GM04503 (cell line): ENCODE data around the gene FBXO7.
"Not testable (repeated sequence)": the region's sequence is repeated elsewhere in the genome, so short reads cannot be mapped to it uniquely, and the experiment has no call there.

ENCODE experiments used
- DNase-seq: peaks from one replicate; pipeline ENCODE4 v3.0.0-alpha.2; 2012; ENCODE audit warnings: low read depth

Gene FBXO7

DNA sequence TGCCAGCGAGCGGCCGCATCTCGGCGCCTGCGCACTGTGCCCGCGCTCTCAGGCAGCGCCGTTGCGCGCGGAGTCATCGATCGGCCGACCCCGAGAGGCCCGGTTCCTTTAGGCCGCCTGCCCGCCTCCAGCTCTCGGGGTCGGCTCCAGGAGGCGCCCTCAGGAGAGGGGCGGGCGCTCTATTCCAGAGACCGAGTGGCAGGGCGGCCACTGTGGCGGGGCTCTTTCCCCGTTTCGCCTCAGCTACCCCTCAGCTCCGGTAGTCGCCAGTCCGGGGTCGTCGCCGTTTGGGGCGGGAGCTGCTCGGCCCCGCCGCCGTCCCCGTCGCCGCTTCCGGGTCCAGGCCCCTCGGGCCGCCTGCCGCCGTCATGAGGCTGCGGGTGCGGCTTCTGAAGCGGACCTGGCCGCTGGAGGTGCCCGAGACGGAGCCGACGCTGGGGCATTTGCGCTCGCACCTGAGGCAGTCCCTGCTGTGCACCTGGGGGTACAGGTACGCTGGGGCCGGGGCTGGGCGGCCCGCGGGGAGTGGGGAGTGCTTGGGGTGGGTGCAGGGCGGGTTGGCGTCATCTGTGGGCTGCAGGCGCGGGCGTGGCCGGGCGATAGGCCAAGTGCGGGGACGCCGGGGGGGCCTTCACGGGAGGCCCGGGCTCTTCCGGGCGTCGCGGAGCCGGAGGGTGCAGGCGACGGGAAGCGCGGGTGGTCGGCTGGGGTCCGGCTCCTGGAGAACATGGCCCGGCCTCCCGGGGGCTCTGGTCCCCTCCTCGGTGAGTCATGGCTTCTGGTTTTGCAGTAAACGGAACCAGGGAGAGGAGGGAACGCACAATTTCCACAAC, at the start of gene FBXO7:
TSS of gene FBXO7 (plus strand) at position 177 of the 833 bp plus-strand sequence. CDS start at position 369, 192 bp downstream.
- DNase-seq = peak; percentile 73

DNA sequence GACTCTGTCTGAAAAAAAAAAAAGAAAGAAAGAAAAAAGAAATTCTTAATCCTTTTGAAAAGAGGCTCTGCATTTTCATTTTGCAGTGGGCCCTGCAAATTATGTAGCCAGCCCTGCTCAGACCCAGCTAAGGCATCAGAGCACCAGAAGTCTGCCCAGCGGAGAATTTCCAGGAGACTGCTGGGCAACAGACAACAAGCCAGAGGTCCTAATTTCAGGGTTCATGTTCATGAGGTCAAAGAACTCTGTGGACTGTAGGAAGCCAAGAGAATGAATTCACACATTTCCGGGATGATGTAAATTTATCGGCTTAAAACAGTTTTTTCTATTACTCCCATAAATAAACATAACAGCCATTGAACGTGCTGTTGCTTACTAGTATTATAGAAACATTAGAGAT, 47.7 kb upstream of the FBXO7 start:
- no peak for DNase-seq

DNA sequence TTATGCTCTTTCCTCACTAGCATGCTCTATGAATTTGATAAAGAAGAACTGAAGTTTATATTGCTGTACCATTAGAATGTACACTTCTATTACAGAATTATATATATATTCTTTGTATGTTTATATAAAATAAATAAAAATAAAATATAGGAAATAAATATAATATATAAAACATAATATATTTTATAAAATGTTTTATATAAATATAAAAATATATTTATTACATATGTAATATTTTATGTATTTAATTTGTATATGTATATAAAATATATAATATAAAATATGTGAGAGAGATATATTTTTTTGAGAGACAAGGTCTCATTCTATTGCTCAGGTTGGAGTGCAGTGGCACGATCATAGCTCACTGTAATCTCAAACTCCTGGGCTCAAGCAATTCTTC, 44.3 kb upstream of the FBXO7 start:
- no peak for DNase-seq

- DNase-seq = no peak
These were observed 30.5 kb upstream of the FBXO7 start for GRCh38 chr22:32444068-32444467.

DNA sequence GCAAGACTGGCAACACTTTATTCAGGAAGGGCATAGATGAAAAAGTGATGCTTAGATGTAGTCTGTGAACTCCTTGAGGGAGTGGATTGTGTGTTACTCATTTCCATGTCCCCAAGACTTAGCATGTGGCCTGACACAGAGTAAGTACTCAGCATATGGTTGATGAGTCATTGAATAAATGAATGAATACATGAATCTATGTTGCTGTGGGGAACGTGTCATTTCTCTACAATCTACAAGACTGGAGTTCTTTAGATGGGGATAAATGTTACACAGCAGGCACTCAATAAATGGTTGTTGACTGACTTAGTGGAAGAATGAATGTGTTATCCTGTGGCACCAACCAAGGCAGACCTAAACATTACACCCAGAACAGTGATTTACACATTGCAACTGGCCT, 28.3 kb upstream of the FBXO7 start:
- no peak for DNase-seq

- DNase-seq = no peak
These were observed 25.6 kb upstream of the FBXO7 start for GRCh38 chr22:32448980-32449379.

DNA sequence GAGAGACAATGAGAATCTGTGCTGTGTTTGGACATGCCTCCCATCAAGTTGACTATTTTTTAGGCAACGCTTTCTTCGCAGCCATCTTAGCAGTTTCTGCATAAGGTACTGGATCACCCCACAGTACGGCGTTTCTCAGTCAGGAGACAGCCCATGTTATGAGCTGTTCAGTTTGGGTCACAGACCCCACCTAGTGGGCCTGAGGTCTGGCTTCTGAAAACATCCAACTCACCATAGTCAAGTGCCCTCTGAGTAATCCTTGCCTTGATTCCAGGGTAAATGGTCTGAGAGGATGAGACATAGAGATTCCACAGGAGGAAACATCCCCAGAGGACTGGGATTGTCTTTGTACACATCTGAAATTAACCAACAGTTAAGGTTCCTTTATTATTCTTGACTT, 17.6 kb upstream of the FBXO7 start:
- DNase-seq = no peak

GRCh38 chr22:32462452-32462851, 12.2 kb upstream of the FBXO7 start:
- no peak for DNase-seq

- DNase-seq = no peak
These were observed 8.9 kb upstream of the FBXO7 start for GRCh38 chr22:32465661-32466060.

GRCh38 chr22:32466496-32466895, 8.1 kb upstream of the FBXO7 start:
- DNase-seq = no peak

- peak; percentile 79 for DNase-seq
These were observed 4.8 kb upstream of the FBXO7 start for GRCh38 chr22:32469799-32470212.

- DNase-seq = peak; percentile 16
These were observed 1.1 kb upstream of the FBXO7 start for GRCh38 chr22:32473388-32473952.

DNA sequence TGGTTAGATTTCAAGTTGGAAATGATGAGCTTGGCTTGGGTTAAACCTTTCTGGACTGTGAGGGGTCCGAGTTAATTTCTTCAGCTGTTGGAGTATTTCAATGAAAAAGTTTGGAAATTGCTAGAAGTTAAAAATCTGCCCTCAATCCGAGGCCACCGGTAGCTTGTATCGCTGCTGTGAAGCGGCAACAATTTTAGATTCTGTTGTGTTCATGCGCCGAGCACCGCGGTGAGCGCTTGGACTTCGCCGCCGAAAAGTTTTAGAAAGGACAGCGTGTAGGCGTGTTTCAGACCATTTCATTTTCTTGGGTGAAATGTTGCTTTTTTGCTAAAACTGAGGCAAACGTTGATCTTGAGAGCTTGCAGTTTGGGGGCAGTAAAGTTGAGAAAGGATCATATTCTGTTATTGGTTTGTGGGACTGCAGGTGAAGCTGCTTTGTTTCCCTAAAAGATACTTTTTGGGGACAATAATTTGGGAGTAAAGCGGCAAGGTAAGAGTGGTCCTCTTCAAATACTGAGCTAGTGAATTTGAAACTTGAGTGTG, 928 bp downstream of the FBXO7 start:
- DNase-seq = peak; percentile 17

GRCh38 chr22:32476281-32477195, 1.9 kb downstream of the FBXO7 start:
- DNase-seq = no peak

DNA sequence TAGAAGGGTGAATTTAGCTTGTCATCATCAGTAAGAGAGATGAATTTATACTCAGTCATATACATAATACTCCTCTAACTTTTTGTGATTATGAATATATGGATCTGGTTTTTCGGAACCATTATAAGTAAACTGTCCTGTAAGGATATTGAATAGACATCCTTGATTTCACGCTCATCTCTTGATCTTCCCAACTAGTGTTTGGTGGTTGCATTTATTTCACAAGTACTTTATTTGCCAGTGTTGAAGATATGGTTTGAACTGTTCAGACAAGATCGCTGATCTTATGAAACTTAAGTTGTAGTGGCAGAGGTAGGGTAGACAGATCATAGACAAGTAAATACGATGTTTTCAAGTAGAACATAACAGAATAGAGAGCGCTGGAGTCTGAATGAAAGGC, 3.0 kb downstream of the FBXO7 start:
- no peak for DNase-seq

DNA sequence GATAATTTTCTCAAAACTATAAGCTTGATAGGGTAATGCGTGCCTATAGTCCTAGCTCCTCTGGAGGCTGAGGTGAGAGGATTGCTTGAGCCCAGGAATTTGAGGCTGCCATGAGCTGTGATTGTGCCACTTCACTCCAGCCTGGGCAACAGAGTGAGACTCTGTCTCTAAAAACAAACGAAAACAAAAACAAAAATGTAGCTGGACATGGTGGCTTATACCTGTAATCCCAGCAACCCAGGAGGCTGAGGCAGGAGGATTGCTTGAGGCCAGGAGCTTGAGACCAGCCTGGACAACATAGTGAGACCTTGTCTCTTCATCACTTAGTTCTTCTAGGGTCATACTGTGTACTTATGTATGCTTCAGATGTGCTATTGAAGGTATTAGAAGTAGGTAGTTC, 3.9 kb downstream of the FBXO7 start:
- not testable (repeated sequence) for DNase-seq

GRCh38 chr22:32478994-32479393, 4.4 kb downstream of the FBXO7 start:
- no peak for DNase-seq

DNA sequence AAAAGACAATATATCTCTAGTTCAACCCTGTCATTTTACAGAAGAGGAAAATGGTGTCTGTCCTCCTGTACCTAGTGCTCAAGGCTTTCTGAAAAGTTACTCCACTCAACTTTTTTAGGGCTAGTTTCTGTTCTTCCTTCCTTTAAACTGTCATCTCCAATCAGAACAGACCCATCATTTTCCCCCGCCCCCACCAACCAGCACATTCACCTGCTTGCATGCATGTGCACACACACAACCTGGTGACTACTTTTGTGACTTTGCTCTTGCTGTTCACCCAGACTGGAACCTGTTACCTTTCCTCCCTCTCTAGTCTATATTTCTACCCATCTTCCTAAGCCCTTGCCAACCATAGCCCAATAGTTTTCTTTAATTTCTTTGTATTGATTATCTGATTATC, 5.6 kb downstream of the FBXO7 start:
- DNase-seq = no peak

- no peak for DNase-seq
These were observed 8.1 kb downstream of the FBXO7 start for GRCh38 chr22:32482708-32483107.

DNA sequence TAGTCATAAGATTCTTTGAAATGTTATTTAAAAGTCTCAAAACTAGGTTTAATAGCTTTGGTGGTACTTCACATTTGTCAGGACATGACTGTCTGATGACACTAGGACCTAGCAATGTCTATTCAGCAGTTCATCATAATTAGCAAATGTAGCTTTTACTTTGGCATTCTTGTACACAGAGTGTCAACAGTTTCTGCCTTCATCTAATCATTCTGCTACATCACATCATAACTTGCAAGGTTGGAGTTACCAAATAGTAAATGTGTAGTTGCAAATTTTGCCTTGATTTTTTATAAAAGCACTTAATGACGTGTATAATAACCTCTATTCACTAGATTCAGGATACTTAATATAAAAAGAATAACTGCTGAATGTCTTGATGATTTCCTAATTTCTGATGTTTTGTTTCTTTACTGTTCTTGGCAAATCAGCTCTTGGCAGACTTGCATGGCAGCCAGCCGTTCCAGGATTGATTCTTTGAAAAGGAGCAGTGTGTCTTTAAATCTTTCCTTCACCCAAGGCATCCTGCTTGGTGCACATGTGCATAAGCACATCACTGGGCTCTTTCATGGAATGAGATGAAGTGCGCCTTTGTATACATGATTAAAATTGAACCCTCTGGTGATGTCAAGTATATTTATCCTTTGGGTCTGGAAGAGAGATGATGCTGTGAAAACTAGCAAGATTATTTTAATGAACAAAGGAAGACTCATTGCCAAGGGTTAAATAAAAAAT, 12.2 kb downstream of the FBXO7 start:
- DNase-seq = no peak

DNA sequence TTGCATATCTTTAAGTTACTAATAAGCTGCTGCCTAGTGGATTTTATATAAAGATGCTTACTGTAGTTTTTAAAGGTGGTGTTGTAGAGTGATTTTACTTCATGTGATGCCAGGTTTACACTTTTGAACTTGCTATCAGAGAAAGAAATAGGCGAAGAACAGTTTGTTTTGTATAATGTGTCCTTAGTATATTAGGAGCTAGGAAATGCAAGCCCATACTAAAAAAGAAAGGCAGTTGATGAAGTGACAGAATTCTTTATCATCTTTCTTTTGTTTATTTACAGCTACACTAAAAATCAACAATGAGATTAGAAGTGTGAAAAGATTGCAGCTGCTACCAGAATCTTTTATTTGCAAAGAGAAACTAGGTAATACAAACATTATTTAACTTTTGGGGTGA, 12.8 kb downstream of the FBXO7 start:
- no peak for DNase-seq

DNA sequence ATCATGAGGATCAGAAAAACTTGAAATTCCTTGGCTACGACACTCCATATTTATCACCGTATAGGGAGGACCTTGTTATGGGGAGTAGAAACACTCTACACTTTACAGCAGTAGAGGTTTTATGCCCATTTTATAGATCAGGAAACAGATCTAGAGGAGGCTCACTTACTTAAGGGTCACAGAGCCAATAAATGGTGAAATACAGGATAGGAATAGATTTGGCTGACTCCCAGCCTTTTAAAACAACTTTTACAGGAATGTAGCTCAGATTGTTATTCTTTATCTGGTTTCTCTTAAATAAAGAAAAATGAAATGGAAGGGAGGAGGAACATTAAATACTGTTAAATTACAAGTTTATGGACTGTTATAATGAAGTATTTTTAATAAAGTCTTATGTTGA, 14.8 kb downstream of the FBXO7 start:
- no peak for DNase-seq
